HepG2 (cell line): Measurements from ENCODE around the gene EIF5. TPM values are rescaled to one million over a fixed set of nuclear protein-coding genes. Genes with fewer than 3 reads are reported as not detected.
A peak's percentile ranks its signal among the peaks of the same experiment; 100 is the strongest.

Experiments
- AFF4 ChIP-seq: sonication (generic); formaldehyde crosslinking; IDR thresholded peaks from 2 replicates; pipeline ENCODE4 v1.4.0; 2020; ENCODE audit warnings: missing genetic modification reagents
- CC2D1A ChIP-seq: sonication (generic); formaldehyde crosslinking; IDR thresholded peaks from 2 replicates; pipeline ENCODE4 v1.8.1; 2023; ENCODE audit warnings: mild to moderate bottlenecking, missing genetic modification reagents
- FOXK1 ChIP-seq: sonication (generic); formaldehyde crosslinking; IDR thresholded peaks from 2 replicates; pipeline ENCODE4 v1.4.0; 2020; ENCODE audit warnings: low read depth, missing genetic modification reagents, borderline replicate concordance
- FOXO4 ChIP-seq: sonication (generic); formaldehyde crosslinking; conservative IDR thresholded peaks from 2 replicates; pipeline ENCODE4 v1.8.1; 2023; ENCODE audit warnings: missing genetic modification reagents
- HCFC1 ChIP-seq: fragments of 150-350 bp; IDR thresholded peaks from 2 replicates; pipeline ENCODE4 v1.6.1; 2014; ENCODE audit warnings: low read depth, low read length
- HMGXB3 ChIP-seq: sonication (generic); formaldehyde crosslinking; IDR thresholded peaks from 2 replicates; pipeline ENCODE4 v1.4.0; 2020; ENCODE audit warnings: missing genetic modification reagents, borderline replicate concordance
- KDM5B ChIP-seq: sonication (generic); formaldehyde crosslinking; IDR thresholded peaks from 2 replicates; pipeline ENCODE4 v1.4.0; 2020; ENCODE audit warnings: missing genetic modification reagents, mild to moderate bottlenecking, borderline replicate concordance
- NR0B2 ChIP-seq: sonication (generic); formaldehyde crosslinking; IDR thresholded peaks from 2 replicates; pipeline ENCODE4 v1.4.0; 2020; ENCODE audit warnings: mild to moderate bottlenecking, missing genetic modification reagents
- PATZ1 ChIP-seq: sonication (generic); formaldehyde crosslinking; IDR thresholded peaks from 2 replicates; pipeline ENCODE4 v1.4.0; 2020; ENCODE audit warnings: missing genetic modification reagents
- ZMAT3 ChIP-seq: sonication (generic); formaldehyde crosslinking; conservative IDR thresholded peaks from 2 replicates; pipeline ENCODE4 v1.7.0; 2021; ENCODE audit warnings: missing genetic modification reagents
- ZNF101 ChIP-seq: sonication (generic); formaldehyde crosslinking; IDR thresholded peaks from 2 replicates; pipeline ENCODE4 v1.4.0; 2020; ENCODE audit warnings: mild to moderate bottlenecking, low read depth, missing genetic modification reagents, borderline replicate concordance
- ZNF251 ChIP-seq: sonication (generic); formaldehyde crosslinking; IDR thresholded peaks from 2 replicates; pipeline ENCODE4 v1.9.0; 2021; ENCODE audit warnings: mild to moderate bottlenecking, missing genetic modification reagents
- ZNF414 ChIP-seq: sonication (generic); formaldehyde crosslinking; IDR thresholded peaks from 2 replicates; pipeline ENCODE4 v1.5.0; 2020; ENCODE audit warnings: missing genetic modification reagents
- ZNF567 ChIP-seq: sonication (generic); formaldehyde crosslinking; IDR thresholded peaks from 2 replicates; pipeline ENCODE4 v1.8.1; 2023; ENCODE audit warnings: mild to moderate bottlenecking, missing genetic modification reagents, borderline replicate concordance
- polyA plus RNA-seq, 8 experiments: library from polyadenylated mRNA; depleted of rRNA in 3 of 8; stranded (reverse) in 7 of 8; unstranded in 1 of 8; fragments of >200 nt; fragmentation: Illumina TruSeq in 4 of 8; extraction: Trizol in 4 of 8; gene quantifications; 2 replicates each; pipeline versions ENCODE4 v1.2.1 to v1.2.3, GENCODE V29; 2011 to 2016; ENCODE audit warnings: low read depth in 4 of 8, missing spikeins in 1 of 8, mixed read lengths in 1 of 8; ENCODE audit not compliant: insufficient read depth in 1 of 8
- total RNA-seq, 5 experiments: library from RNA; depleted of rRNA; stranded (reverse); fragments of >200 nt; fragmentation: Illumina TruSeq; extraction: Trizol; gene quantifications; 2 replicates each; pipeline ENCODE4 v1.2.3, GENCODE V29; 2016; ENCODE audit warnings: low read depth in 1 of 5

EIF5 gene
- total and polyA plus RNA-seq, 2 of the 13 experiments (the other 11 are each of a cell fraction or from before 2014, with no cell fraction given): 189 to 281 TPM

- TF ChIP-seq PATZ1 (peak; percentile 7; the same call in 1 of the 2 replicates), FOXK1 (peak; percentile 70; the same call in 1 of the 2 replicates), ZNF567 (CRISPR knock-in tag) (0 out of 2 replicates have a peak, but pooled peaks have one; percentile 65), FOXO4 (CRISPR knock-in tag) (no peak), KDM5B (CRISPR knock-in tag) (peak; percentile 74), NR0B2 (CRISPR knock-in tag) (peak; percentile 61), ZMAT3 (CRISPR knock-in tag) (no peak), ZNF251 (CRISPR knock-in tag) (no peak), HMGXB3 (peak; percentile 75; the same call in 1 of the 2 replicates), ZNF414 (0 out of 2 replicates have a peak, but pooled peaks have one; percentile 22), CC2D1A (CRISPR knock-in tag) (0 out of 2 replicates have a peak, but pooled peaks have one; percentile 42), AFF4 (CRISPR knock-in tag) (no peak), ZNF101 (CRISPR knock-in tag) (no peak), HCFC1 (no peak)
These were observed 51.3 kb downstream of the EIF5 start, which contains the start of gene MARK3 (continued) for GRCh38 chr14:103385152-103385928.
